MCF 10A (cell line): ENCODE results near the gene GABRG3. TPM values are rescaled to one million over a fixed set of nuclear protein-coding genes. Genes with fewer than 3 reads are reported as not detected.

Source experiments
- BruUV-seq: library from RNA; stranded (reverse); fragments of 400-500 nt; replicated peaks from 2 replicates; lab custom pipeline; 2021; lab: Mats Ljungman, UMichigan
- CTCF ChIA-PET: fragments of 300-600 bp; sonication (Branson Sonifier 250); formaldehyde crosslinking; extraction: SDS; loops from one replicate; lab custom pipeline; 2021; ENCODE audit warnings: antibody characterized with exemption, inconsistent platforms; lab: Yijun Ruan, JAX
- POLR2A ChIA-PET: fragments of 300-600, 350-650 bp; sonication (Branson Sonifier 250); formaldehyde crosslinking; extraction: SDS; loops from one replicate; lab custom pipeline; 2020; ENCODE audit warnings: antibody characterized with exemption, inconsistent platforms; lab: Yijun Ruan, JAX
- DNase-seq: peaks from one replicate; pipeline ENCODE4 v3.0.0-alpha.2; 2018; ENCODE audit not compliant: unreplicated experiment
- H3K27ac Mint-ChIP-seq: one replicate; pipeline ENCODE4 v1.8.0; 2022; ENCODE audit warnings: mild to moderate bottlenecking, low read depth, mixed read lengths; ENCODE audit not compliant: unreplicated experiment
- H3K27me3 Mint-ChIP-seq: one replicate; pipeline ENCODE4 v1.8.0; 2022; ENCODE audit warnings: mixed read lengths; ENCODE audit not compliant: insufficient read depth, unreplicated experiment
- H3K36me3 Mint-ChIP-seq: one replicate; pipeline ENCODE4 v1.8.0; 2022; ENCODE audit warnings: mild to moderate bottlenecking, moderate library complexity, mixed read lengths; ENCODE audit not compliant: insufficient read depth, unreplicated experiment
- H3K4me1 Mint-ChIP-seq: one replicate; pipeline ENCODE4 v1.8.0; 2022; ENCODE audit warnings: mixed read lengths; ENCODE audit not compliant: insufficient read depth, unreplicated experiment
- H3K4me3 Mint-ChIP-seq: one replicate; pipeline ENCODE4 v1.8.0; 2022; ENCODE audit warnings: mild to moderate bottlenecking, moderate library complexity, mixed read lengths; ENCODE audit not compliant: unreplicated experiment
- H3K9me3 Mint-ChIP-seq: one replicate; pipeline ENCODE4 v1.8.0; 2022; ENCODE audit warnings: mixed read lengths; ENCODE audit not compliant: unreplicated experiment
- intact Hi-C: fragments of 100-400 bp; cut with micrococcal nuclease; formaldehyde crosslinking; loops from 2 replicates; pipeline ENCODE4 v1.14.1; 2022
- total RNA-seq: library from RNA; stranded (reverse); gene quantifications from 2 replicates; pipeline ENCODE4 v1.2.3, GENCODE V29; 2022
- TF ChIP-seq, protein P1 (sequence below): fragments of 200-600 bp; IDR thresholded peaks from one replicate; pipeline ENCODE4 v1.8.0; 2022; ENCODE audit warnings: antibody characterized with exemption, mild to moderate bottlenecking; ENCODE audit not compliant: unreplicated experiment

GABRG3 gene
- total RNA-seq, 1 experiment from 2014 or later, result not detected

DNA sequence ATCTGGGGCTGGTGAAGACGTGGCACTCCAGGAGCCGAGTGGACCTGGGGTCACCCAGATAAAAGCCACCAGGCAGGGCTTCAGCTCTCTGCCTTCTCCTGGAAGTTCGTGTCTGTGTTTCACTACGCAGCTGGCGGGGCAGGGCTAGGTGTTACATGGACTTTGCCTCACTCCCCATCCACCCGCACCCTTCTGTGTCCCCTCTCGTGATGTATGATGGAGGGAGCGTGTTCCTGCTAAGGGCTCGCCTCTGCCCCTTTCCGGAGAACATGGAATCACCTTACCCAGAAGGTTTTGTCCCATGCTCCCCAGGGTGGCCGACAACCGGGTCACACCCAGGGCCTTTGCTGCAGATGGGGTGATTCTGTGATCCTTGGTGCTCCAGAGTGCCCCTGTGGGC, 96.2 kb downstream of the GABRG3 start:
- H3K4me1 Mint-ChIP-seq, result no peaks in the 10 kb centered on the region
- BruUV-seq, result no TSS peak
- ChIA-PET POLR2A (no interaction called here), CTCF (interaction anchor here (0.6 kb wide), 1 partner anchor 974 kb away, joined by 3 read pairs; no protein-coding TSS in a partner anchor)
- no peak overlapping the region for H3K4me3 Mint-ChIP-seq
- peaks cover 35% of the 10 kb centered on the region for H3K9me3 Mint-ChIP-seq
- intact Hi-C loops, result no loop called here
- TF ChIP-seq, protein P1, sequence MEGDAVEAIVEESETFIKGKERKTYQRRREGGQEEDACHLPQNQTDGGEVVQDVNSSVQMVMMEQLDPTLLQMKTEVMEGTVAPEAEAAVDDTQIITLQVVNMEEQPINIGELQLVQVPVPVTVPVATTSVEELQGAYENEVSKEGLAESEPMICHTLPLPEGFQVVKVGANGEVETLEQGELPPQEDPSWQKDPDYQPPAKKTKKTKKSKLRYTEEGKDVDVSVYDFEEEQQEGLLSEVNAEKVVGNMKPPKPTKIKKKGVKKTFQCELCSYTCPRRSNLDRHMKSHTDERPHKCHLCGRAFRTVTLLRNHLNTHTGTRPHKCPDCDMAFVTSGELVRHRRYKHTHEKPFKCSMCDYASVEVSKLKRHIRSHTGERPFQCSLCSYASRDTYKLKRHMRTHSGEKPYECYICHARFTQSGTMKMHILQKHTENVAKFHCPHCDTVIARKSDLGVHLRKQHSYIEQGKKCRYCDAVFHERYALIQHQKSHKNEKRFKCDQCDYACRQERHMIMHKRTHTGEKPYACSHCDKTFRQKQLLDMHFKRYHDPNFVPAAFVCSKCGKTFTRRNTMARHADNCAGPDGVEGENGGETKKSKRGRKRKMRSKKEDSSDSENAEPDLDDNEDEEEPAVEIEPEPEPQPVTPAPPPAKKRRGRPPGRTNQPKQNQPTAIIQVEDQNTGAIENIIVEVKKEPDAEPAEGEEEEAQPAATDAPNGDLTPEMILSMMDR, result no peak
- peaks cover 5% of the 10 kb centered on the region for H3K36me3 Mint-ChIP-seq
- no peak for DNase-seq
- H3K27me3 Mint-ChIP-seq, result no peaks in the 10 kb centered on the region
- no peak overlapping the region for H3K27ac Mint-ChIP-seq

DNA sequence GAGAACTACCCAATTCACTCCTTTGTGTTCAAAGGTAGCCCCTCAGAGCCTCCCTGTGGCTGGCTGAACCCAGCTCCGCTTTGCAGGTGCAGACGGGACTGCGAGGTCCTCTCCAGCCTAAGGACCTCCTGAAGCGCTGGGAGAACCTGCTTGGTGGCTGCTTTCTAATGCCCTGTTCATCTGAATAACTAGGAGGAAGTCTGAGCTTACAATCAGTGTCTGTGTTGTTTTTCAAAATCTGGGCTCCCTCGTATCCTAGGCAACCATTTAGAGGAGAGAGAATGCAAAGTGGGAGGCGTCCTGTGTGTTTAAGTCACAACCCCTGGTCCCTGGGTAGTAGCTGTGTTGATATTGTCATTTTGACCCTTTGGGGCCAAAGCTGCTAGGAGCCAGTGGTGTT, 99.9 kb downstream of the GABRG3 start:
- CTCF ChIA-PET, result no interaction called here
- H3K9me3 Mint-ChIP-seq, result peaks cover 39% of the 10 kb centered on the region
- POLR2A ChIA-PET, result no interaction called here

DNA sequence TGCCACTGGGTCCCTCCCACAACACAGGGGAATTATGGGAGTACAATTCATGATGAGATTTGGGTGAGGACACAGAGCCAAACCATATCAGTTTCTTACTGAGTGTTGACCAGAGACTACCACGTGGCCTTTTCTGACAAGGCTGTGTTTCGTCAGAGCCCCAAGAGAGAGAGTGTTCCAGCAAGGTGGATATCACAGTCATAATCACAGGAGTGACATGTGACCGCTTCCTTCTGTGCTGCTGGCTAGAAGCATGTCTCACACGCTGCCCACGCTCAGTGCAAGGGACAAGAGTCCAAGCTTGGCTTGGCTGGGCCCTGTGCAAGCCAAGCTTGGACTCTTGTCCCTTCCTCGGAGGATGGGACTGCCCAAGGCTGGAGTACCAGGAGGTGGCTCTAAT, 103.2 kb downstream of the GABRG3 start:
- H3K27me3 Mint-ChIP-seq, result no peaks in the 10 kb centered on the region
- no TSS peak for BruUV-seq
- no peak for DNase-seq
- TF ChIP-seq, protein P1, result no peak
- peaks cover 20% of the 10 kb centered on the region for H3K9me3 Mint-ChIP-seq
- intact Hi-C loops, result no loop called here
- ChIA-PET POLR2A (no interaction called here), CTCF (no interaction called here)
- no peak overlapping the region for H3K27ac Mint-ChIP-seq
- H3K4me1 Mint-ChIP-seq, result no peaks in the 10 kb centered on the region
- no peaks in the 10 kb centered on the region for H3K36me3 Mint-ChIP-seq
- H3K4me3 Mint-ChIP-seq, result no peak overlapping the region

More for the DNA sequence above, 99.9 kb downstream of the GABRG3 start:
- Mint-ChIP-seq H3K27me3 (no peaks in the 10 kb centered on the region), H3K36me3 (peaks cover 5% of the 10 kb centered on the region), H3K4me3 (no peak overlapping the region), H3K4me1 (no peaks in the 10 kb centered on the region), H3K27ac (no peak overlapping the region)
- intact Hi-C loops, result no loop called here
- TF ChIP-seq, protein P1, result no peak
- no peak for DNase-seq
- BruUV-seq, result no TSS peak

GRCh38 chr15:27077790-27078189, 106.8 kb downstream of the GABRG3 start:
- H3K27me3 Mint-ChIP-seq, result no peaks in the 10 kb centered on the region
- no TSS peak for BruUV-seq
- intact Hi-C loops, result no loop called here
- TF ChIP-seq, protein P1, result no peak
- H3K4me3 Mint-ChIP-seq, result no peak overlapping the region
- no peak overlapping the region for H3K27ac Mint-ChIP-seq
- no peaks in the 10 kb centered on the region for H3K36me3 Mint-ChIP-seq
- ChIA-PET POLR2A (no interaction called here), CTCF (no interaction called here)
- no peaks in the 10 kb centered on the region for H3K4me1 Mint-ChIP-seq
- DNase-seq, result no peak
- H3K9me3 Mint-ChIP-seq, result peaks cover 7% of the 10 kb centered on the region
